GM23338 (cell line): Measurements from ENCODE around the gene CDC42BPB. TPM values are rescaled to one million over a fixed set of nuclear protein-coding genes. Genes with fewer than 3 reads are reported as not detected.

Source experiments
- ATAC-seq: fragments of 200-7000 bp; cut with Tn5 transposase; 3 replicates; pipeline ENCODE4 v1.9.1; 2020
- DNase-seq: peaks from one replicate; pipeline ENCODE4 v3.0.0-alpha.2; 2015; ENCODE audit warnings: low spot score
- H2AFZ ChIP-seq: fragments of 200-600 bp; sonication (generic); 2 replicates; pipeline ENCODE4 v1.8.0; 2016; ENCODE audit warnings: antibody characterized with exemption, mild to moderate bottlenecking, moderate library complexity
- H3F3A ChIP-seq: fragments of 200-600 bp; sonication (generic); replicated peaks from 2 replicates; pipeline ENCODE4 v1.8.0; 2017; ENCODE audit warnings: antibody characterized with exemption, mixed run types, low read depth
- H3K27ac ChIP-seq: fragments of 200-600 bp; sonication (generic); 2 replicates; pipeline ENCODE4 v1.6.1; 2016; ENCODE audit warnings: low read depth
- H3K27me3 ChIP-seq: fragments of 200-600 bp; sonication (generic); 2 replicates; pipeline ENCODE4 v1.8.0; 2016; ENCODE audit warnings: mild to moderate bottlenecking, mixed run types, moderate library complexity; ENCODE audit not compliant: insufficient read depth
- H3K36me3 ChIP-seq: fragments of 200-600 bp; sonication (generic); 2 replicates; pipeline ENCODE4 v1.8.0; 2016; ENCODE audit warnings: mild to moderate bottlenecking; ENCODE audit not compliant: insufficient read depth
- H3K4me1 ChIP-seq: fragments of 200-600 bp; sonication (generic); 2 replicates; pipeline ENCODE4 v1.8.0; 2016; ENCODE audit warnings: mild to moderate bottlenecking, moderate library complexity; ENCODE audit not compliant: insufficient read depth
- H3K4me2 ChIP-seq: fragments of 200-600 bp; sonication (generic); 2 replicates; pipeline ENCODE4 v1.7.1; 2017; ENCODE audit warnings: mixed run types
- H3K4me3 ChIP-seq: fragments of 200-600 bp; sonication (generic); 2 replicates; pipeline ENCODE4 v1.6.1; 2016; ENCODE audit warnings: mixed run types
- H3K79me2 ChIP-seq: fragments of 200-600 bp; sonication (generic); replicated peaks from 2 replicates; pipeline ENCODE4 v1.8.0; 2017; ENCODE audit warnings: mild to moderate bottlenecking; ENCODE audit not compliant: insufficient read depth
- H3K9me2 ChIP-seq: fragments of 200-600 bp; sonication (generic); 2 replicates; pipeline ENCODE4 v1.8.0; 2017; ENCODE audit not compliant: insufficient read depth
- H4K20me1 ChIP-seq: fragments of 200-600 bp; sonication (generic); replicated peaks from 2 replicates; pipeline ENCODE4 v1.8.0; 2017; ENCODE audit warnings: mild to moderate bottlenecking; ENCODE audit not compliant: insufficient read depth
- H3K27ac Mint-ChIP-seq: 2 replicates; pipeline ENCODE4 v1.8.0; 2020; ENCODE audit warnings: inconsistent platforms, mild to moderate bottlenecking, moderate library complexity, mixed read lengths
- H3K27me3 Mint-ChIP-seq: 3 replicates; pipeline ENCODE4 v1.8.0; 2022; ENCODE audit warnings: low read depth, mild to moderate bottlenecking, moderate library complexity, mixed read lengths, inconsistent platforms; ENCODE audit not compliant: insufficient read depth, poor library complexity
- H3K36me3 Mint-ChIP-seq: 3 replicates; pipeline ENCODE4 v1.8.0; 2021; ENCODE audit warnings: low read depth, mild to moderate bottlenecking, inconsistent platforms, moderate library complexity, mixed read lengths
- H3K4me1 Mint-ChIP-seq: 3 replicates; pipeline ENCODE4 v1.8.0; 2020; ENCODE audit warnings: mild to moderate bottlenecking, inconsistent platforms, mixed read lengths
- H3K4me3 Mint-ChIP-seq: 3 replicates; pipeline ENCODE4 v1.8.0; 2021; ENCODE audit warnings: moderate library complexity, mild to moderate bottlenecking, inconsistent platforms, mixed read lengths
- H3K9me3 Mint-ChIP-seq: 3 replicates; pipeline ENCODE4 v1.8.0; 2020; ENCODE audit warnings: moderate library complexity, mild to moderate bottlenecking, inconsistent platforms, mixed read lengths
- CREB1 ChIP-seq: fragments of 250-450 bp; sonication (Bioruptor Pico); IDR thresholded peaks from 2 replicates; pipeline ENCODE4 v1.5.0; 2020; ENCODE audit warnings: low read depth, mild to moderate bottlenecking, moderate library complexity
- CTCF ChIP-seq, 2 experiments: fragments of 200-600 bp in 1 of 2; sonication (generic) in 1 of 2; conservative IDR thresholded peaks; 2 replicates each; pipeline versions ENCODE4 v1.5.1 to v1.6.1; 2016 to 2017; ENCODE audit warnings: antibody characterized with exemption in 2 of 2, low read depth in 2 of 2, mild to moderate bottlenecking in 2 of 2, moderate library complexity in 1 of 2
- ETS1 ChIP-seq: IDR thresholded peaks from 2 replicates; pipeline ENCODE4 v1.6.1; 2016; ENCODE audit warnings: antibody characterized with exemption
- EZH2phosphoT487 ChIP-seq: fragments of 200-600 bp; sonication (generic); IDR thresholded peaks from one replicate; pipeline ENCODE4 v1.8.1; 2018; ENCODE audit warnings: antibody characterized with exemption; ENCODE audit not compliant: unreplicated experiment
- JUNB ChIP-seq: IDR thresholded peaks from one replicate; pipeline ENCODE4 v1.6.1; 2016; ENCODE audit warnings: antibody characterized with exemption; ENCODE audit not compliant: unreplicated experiment
- REST ChIP-seq: IDR thresholded peaks from one replicate; pipeline ENCODE4 v1.6.1; 2018; ENCODE audit warnings: antibody characterized with exemption; ENCODE audit not compliant: unreplicated experiment
- ZNF331 ChIP-seq: fragments of 250-450 bp; sonication (Bioruptor Pico); IDR thresholded peaks from 2 replicates; pipeline ENCODE4 v1.5.0; 2020; ENCODE audit warnings: low read depth, mild to moderate bottlenecking, moderate library complexity
- ZNF462 ChIP-seq: fragments of 250-450 bp; sonication (Bioruptor Pico); IDR thresholded peaks from 2 replicates; pipeline ENCODE4 v1.5.0; 2020; ENCODE audit warnings: mild to moderate bottlenecking, moderate library complexity
- polyA plus RNA-seq: library from polyadenylated mRNA; unstranded; fragments of >200 nt; fragmentation: Nextera tagmentation; extraction: Ambion mirVana; gene quantifications from 2 replicates; pipeline ENCODE4 v1.2.1, GENCODE V29; 2016
- total RNA-seq: library from RNA; depleted of rRNA; stranded (reverse); fragments of >200 nt; shearing (Covaris generic); gene quantifications from 2 replicates; pipeline ENCODE4 v1.2.3, GENCODE V29; 2014

Gene CDC42BPB
- total and polyA plus RNA-seq, 2 experiments from 2014 or later: 12.3 to 127 TPM

- TF ChIP-seq CTCF (conservative IDR thresholded peaks at IDR 0.05; ENCODE audit: low read depth in 2 of 2): no peak
- no peak for TF ChIP-seq ZNF331 (CRISPR knock-in tag)
- TF ChIP-seq JUNB: no peak
Observed at GRCh38 chr14:103028161-103028767, 29.1 kb downstream of the CDC42BPB start (continued).

- peaks cover 9% of the 10 kb centered on the region; the same call in 2 of the 3 replicates for H3K36me3 Mint-ChIP-seq
- no peak for DNase-seq
- no peak for TF ChIP-seq EZH2phosphoT487
- TF ChIP-seq REST: no peak
- TF ChIP-seq ZNF462: no peak
- no peak for TF ChIP-seq CREB1 (CRISPR knock-in tag)
- TF ChIP-seq ZNF331 (CRISPR knock-in tag): no peak
- no peak for TF ChIP-seq CTCF (conservative IDR thresholded peaks at IDR 0.05; ENCODE audit: low read depth in 2 of 2)
- no peak for TF ChIP-seq ETS1
Observed at GRCh38 chr14:103027451-103027850, 29.9 kb downstream of the CDC42BPB start.

More at GRCh38 chr14:103027451-103027850, 29.9 kb downstream of the CDC42BPB start:
- H3K36me3 ChIP-seq: no peaks in the 10 kb centered on the region
- H3F3A ChIP-seq: 0 out of 2 replicates have a peak, but pooled peaks cover 2% of the 10 kb centered on the region
- Mint-ChIP-seq H3K4me1 (peaks cover 18% of the 10 kb centered on the region), H3K9me3 (peaks cover 6% of the 10 kb centered on the region; the same call in 1 of the 3 replicates), H3K27ac (no peak overlapping the region), H3K27me3 (peaks cover 13% of the 10 kb centered on the region), H3K4me3 (no peak overlapping the region)
- no peaks in the 10 kb centered on the region; the same call in 1 of the 2 replicates for H3K9me2 ChIP-seq
- peaks cover 99% of the 10 kb centered on the region for H3K79me2 ChIP-seq
- no peak overlapping the region for H2AFZ ChIP-seq
- no peak overlapping the region for H3K4me3 ChIP-seq
- H4K20me1 ChIP-seq: peaks cover 72% of the 10 kb centered on the region
- H3K4me1 ChIP-seq: peaks cover 14% of the 10 kb centered on the region
- no peaks in the 10 kb centered on the region for H3K27me3 ChIP-seq
- ATAC-seq: no peak
- no peak overlapping the region for H3K4me2 ChIP-seq
- no peak overlapping the region for H3K27ac ChIP-seq
